HG02678 (cell line): ENCODE measurements around the gene CAB39L.

Experiments
- ATAC-seq: cut with Tn5 transposase; IDR thresholded peaks from one replicate; pipeline ENCODE4 v1.9.1; 2021; ENCODE audit warnings: mild to moderate bottlenecking, moderate library complexity; ENCODE audit not compliant: unreplicated experiment

Gene CAB39L

GRCh38 chr13:49443357-49443703, 534 bp downstream of the CAB39L start:
- ATAC-seq = no peak

GRCh38 chr13:49441846-49442245, 2.0 kb downstream of the CAB39L start:
- no peak for ATAC-seq

GRCh38 chr13:49441312-49441711, 2.6 kb downstream of the CAB39L start:
- no peak for ATAC-seq

GRCh38 chr13:49439609-49440008, 4.3 kb downstream of the CAB39L start:
- ATAC-seq = no peak

- no peak for ATAC-seq
Observed at GRCh38 chr13:49437705-49438104, 6.2 kb downstream of the CAB39L start.

- ATAC-seq = no peak
Observed at GRCh38 chr13:49436890-49437289, 7.0 kb downstream of the CAB39L start.

GRCh38 chr13:49435992-49436391, 7.9 kb downstream of the CAB39L start:
- no peak for ATAC-seq

GRCh38 chr13:49429121-49429520, 14.7 kb downstream of the CAB39L start:
- no peak for ATAC-seq

GRCh38 chr13:49428041-49428763, 15.7 kb downstream of the CAB39L start:
- ATAC-seq = no peak

GRCh38 chr13:49424011-49424560, 19.8 kb downstream of the CAB39L start:
- no peak for ATAC-seq

GRCh38 chr13:49421391-49421790, 22.5 kb downstream of the CAB39L start:
- peak; percentile 77 for ATAC-seq

GRCh38 chr13:49419276-49419675, 24.6 kb downstream of the CAB39L start:
- ATAC-seq = no peak

- ATAC-seq = no peak
Observed at GRCh38 chr13:49418206-49418605, 25.7 kb downstream of the CAB39L start.

GRCh38 chr13:49417161-49417560, 26.7 kb downstream of the CAB39L start:
- ATAC-seq = no peak

- ATAC-seq = no peak
Observed at GRCh38 chr13:49412749-49413148, 31.1 kb downstream of the CAB39L start.

- ATAC-seq = no peak
Observed at GRCh38 chr13:49411353-49411752, 32.5 kb downstream of the CAB39L start.

- ATAC-seq = no peak
Observed at GRCh38 chr13:49410477-49410876, 33.4 kb downstream of the CAB39L start.

GRCh38 chr13:49410006-49410405, 33.9 kb downstream of the CAB39L start:
- ATAC-seq = no peak

GRCh38 chr13:49409008-49409407, 34.9 kb downstream of the CAB39L start:
- ATAC-seq = no peak

- no peak for ATAC-seq
Observed at GRCh38 chr13:49407936-49408335, 35.9 kb downstream of the CAB39L start.

GRCh38 chr13:49407068-49407467, 36.8 kb downstream of the CAB39L start:
- no peak for ATAC-seq

GRCh38 chr13:49404703-49405020, 39.2 kb downstream of the CAB39L start:
- no peak for ATAC-seq
